Raji (cell line): ENCODE data around the gene CHPF2.

Source experiments
- POLR2A ChIP-seq: IDR thresholded peaks from 2 replicates; pipeline ENCODE4 v1.6.1; 2011; ENCODE audit warnings: low read depth, low read length, control low read depth; ENCODE audit not compliant: insufficient read depth

The CHPF2 gene

DNA sequence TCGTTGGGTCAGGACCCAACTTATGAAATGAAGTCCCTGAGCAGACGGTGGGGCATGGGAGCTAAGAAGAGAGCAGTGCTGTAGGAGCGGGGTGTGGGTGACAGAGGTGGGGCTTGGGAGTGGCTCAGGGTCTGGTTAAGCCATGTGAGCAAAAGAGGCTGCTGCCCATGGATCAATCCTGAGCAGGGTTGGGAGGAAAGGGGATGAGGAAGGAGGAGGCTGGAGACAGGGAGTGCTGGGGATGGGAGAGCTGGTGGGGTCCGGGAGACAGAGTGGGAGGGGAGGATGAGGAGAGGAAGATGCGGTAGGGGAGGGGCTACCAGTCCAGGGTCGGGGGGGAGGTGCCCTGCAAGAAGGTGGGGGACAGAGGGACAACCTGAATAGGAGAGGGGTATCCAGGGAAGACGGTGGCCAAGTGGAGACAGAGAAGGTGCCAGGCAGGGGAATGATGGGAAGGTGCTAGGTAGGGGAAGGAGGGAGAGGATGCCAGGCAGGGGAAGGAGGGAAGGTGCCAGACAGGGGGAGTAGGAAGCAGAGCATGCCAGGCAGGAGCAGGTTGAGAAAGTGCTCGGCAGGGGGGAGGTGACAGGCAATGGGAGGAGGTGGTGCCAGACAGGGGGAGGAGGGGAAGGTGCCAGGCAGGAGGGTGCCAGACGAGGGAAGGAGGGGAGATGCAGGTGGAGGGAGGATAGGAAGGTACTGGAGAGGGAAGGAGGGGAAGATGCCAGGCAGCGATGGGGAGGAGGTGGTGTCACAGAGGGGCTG, 43.7 kb downstream of the CHPF2 start:
- TF ChIP-seq POLR2A, result no peak

- peak; percentile 55 for TF ChIP-seq POLR2A
Measured at GRCh38 chr7:151276666-151277590, 44.6 kb downstream of the CHPF2 start.

DNA sequence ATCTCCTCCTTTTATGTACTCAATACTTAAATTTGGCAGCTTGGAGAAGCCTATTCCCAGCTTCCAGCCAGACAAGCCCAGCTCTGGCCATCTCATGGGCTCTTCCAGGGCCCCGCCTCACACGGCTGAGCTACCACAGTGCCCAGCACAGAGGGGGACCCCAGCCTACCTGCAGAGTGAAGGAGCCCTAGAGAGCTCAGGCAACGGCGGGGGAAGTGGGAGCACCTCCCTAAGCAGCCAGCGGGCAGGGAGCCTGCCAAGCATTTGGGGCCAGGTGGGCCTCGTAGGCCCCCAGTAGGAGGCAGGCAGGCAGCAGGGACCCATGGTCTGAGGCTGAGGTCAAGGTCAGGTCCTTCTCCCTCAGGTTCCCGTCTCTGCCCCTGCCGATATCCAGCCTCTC, 45.3 kb downstream of the CHPF2 start:
- no peak for TF ChIP-seq POLR2A

- no peak for TF ChIP-seq POLR2A
Measured at GRCh38 chr7:151278949-151279348, 46.7 kb downstream of the CHPF2 start.

DNA sequence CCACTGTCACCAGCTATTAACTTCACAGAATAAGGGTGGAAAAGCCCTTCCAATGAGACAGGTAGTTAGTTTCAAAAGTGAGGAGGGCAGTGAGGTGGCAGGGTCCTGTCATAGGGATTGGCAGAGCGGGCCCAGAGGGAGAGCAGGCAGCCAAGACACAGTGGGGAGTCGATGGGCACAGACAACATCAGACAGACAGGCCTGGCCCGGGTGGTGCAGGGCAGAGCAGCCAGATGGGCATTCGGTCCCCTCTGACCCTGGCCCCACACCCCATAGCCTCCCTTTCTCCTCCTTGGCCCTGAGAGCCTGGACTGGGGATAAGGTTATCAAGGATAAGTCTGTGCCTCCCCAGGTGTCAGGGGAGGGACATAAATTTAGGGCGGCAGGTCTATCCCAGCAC, 47.6 kb downstream of the CHPF2 start:
- no peak for TF ChIP-seq POLR2A

DNA sequence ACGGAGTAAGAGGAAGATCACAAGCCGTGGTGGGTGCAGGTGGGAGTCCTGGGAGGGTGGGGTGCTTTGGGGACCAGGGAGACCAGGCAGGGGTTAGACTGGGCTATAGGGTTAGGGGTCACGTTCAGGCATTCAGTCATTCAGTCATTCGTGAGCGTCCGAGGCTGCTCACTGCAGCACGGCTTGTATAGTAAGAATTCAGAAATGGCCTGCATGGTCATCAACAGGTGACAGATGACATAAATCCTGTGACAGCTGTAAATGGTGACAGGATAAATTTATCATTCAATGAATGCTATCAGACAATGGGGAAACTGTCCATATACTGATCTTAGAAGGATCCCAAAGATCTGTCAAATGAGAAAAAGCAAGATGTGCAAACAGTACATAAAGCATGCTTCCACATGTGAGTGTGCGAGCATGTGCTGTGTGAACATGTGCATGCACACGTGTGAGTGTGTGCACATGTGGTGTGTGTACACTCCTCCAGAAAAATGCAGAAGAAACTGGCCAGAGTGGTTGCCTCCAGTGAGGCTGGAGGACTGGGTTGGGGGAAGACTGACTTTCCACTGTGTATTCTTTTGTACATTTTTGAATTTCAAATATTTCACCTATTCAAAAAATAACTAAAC, 48.2 kb downstream of the CHPF2 start:
- no peak for TF ChIP-seq POLR2A

GRCh38 chr7:151281686-151282085, 49.4 kb downstream of the CHPF2 start:
- TF ChIP-seq POLR2A, result no peak

- no peak for TF ChIP-seq POLR2A
Measured at GRCh38 chr7:151282111-151282510, 49.8 kb downstream of the CHPF2 start.

DNA sequence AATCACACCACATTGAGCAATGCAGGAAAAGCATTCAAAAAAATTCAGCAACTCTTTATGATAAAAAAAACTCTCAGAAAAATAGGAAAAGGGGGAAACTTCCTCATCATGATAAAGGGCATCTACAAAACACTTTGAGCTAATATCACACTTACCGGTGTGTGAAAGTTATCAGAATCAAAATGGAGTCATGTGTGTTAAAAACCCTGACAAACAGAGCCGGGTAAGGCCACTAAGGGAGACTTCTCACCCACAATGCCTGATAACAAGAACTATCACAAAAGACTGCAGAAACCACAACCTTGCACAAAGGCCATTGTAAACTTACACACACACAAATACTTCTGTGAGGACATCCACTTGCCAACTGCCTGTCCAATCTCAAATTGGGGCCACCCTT, 51.0 kb downstream of the CHPF2 start:
- no peak for TF ChIP-seq POLR2A

GRCh38 chr7:151286148-151286547, 53.9 kb downstream of the CHPF2 start:
- no peak for TF ChIP-seq POLR2A
